ENCODE data around the gene GPR78.

GPR78 gene

DNA sequence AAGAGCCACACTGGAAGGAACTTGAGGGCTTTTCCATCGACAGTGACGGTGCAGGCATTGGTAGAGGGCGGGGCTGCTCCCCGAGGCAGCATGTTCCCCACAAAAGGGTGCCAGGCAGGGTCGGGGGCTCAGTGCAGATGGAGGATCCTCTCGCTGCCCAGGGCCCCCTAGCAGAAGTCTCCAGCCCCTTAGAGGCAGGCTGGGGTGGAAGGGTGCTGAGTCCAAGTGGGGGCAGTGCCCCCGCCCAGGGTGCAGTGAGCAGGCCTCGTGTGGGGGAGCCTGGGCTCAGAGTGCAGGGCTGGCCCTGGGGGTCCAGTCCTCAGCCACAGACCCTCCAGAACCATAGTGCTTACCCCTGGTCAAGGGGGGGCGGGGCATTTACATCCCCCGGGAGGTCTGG lies 21.4 kb downstream of the GPR78 start:
- no peak for DNase-seq

GRCh38 chr4:8602686-8603430 lies 22.7 kb downstream of the GPR78 start:
- no peak for DNase-seq

GRCh38 chr4:8603931-8604330 lies 23.7 kb downstream of the GPR78 start:
- no peak for DNase-seq

GRCh38 chr4:8605289-8605688 lies 25.1 kb downstream of the GPR78 start:
- DNase-seq, result no peak

DNA sequence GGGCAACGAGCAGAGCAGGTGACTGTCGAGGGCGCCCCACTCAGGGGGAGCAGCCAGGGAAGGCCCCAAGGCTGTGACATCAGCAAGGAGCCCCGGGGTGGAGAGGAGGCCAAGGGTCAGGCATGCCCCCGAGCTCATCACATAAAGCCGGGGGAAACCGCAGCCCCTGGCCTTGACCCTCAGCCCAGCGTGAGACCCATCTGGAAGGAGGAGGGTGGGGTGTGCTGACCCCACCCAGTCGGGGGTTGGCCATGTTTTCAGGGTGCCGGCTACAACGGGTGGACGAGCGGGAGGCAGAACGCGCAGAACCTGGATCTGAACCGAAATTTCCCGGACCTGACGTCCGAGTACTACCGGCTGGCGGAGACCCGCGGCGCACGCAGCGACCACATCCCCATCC lies 26.3 kb downstream of the GPR78 start:
- no peak for DNase-seq

DNA sequence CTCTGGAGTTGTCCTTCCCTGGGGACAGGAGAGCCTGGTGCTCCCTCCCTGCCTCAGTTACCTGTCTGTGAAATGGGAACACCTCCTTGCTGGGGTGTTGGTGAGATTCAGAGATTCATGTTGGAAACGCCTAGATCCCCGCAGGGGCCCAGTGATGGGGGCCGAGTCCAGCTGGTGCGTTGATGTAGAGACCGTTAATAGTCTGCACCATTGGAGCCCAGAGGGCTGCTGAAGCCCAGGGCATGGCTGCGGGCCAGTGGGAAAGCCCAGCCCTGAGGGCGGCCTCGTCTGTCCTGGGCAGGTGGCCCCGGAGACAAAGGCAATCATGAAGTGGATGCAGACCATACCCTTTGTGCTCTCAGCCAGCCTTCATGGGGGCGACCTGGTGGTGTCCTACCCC lies 26.8 kb downstream of the GPR78 start:
- DNase-seq, result no peak

GRCh38 chr4:8607603-8608481 lies 27.6 kb downstream of the GPR78 start:
- DNase-seq, result peak; percentile 26

DNA sequence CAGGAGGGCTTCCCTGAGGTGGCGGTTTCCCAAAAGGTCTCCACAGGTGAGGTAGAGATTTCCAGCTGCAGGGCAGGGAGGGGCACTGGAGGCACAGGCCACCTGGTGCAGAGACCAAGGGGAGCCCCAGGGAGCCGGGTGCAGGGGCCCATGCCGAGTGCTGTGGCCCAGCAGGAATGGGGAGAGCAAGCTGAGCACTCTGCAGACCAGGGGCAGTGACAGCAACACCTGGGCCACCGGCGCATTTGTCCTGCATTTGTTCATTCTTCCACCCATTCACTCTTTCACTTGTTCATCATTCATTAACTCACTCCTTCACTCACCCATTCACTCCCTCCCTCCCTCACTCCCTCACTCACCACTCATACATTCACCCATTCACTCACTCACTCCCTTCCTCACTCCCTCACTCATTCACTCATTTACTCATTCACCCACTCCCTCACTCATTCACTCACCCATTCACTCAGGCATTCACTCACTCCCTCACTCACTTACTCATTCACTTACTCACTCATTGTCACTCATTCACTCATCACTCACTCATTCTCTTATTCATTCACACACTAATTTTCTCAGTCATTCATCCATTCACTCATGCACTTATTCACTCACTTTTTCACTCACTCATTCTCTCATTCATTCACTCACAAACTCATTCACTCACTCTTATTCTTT lies 28.7 kb downstream of the GPR78 start:
- DNase-seq, result no peak

DNA sequence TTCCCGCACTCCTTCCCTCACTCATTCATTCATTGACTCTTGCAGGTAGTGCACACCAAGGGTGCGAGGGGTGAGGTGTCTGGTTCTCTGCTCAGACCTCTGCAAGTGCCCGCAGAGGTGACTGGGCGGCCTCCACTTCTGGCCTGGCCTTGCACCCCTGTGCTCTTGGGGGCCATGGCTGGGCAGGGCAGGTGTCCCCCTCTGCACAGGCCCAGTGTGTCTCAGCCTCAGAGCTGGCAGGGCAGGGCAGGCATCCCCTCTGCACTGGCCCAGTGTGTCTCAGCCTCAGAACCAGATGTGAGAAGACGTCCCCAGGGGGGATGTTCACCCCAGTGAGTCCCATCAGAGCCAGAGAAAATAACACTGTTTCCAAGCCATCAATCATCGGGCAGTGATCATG lies 29.2 kb downstream of the GPR78 start:
- no peak for DNase-seq

DNA sequence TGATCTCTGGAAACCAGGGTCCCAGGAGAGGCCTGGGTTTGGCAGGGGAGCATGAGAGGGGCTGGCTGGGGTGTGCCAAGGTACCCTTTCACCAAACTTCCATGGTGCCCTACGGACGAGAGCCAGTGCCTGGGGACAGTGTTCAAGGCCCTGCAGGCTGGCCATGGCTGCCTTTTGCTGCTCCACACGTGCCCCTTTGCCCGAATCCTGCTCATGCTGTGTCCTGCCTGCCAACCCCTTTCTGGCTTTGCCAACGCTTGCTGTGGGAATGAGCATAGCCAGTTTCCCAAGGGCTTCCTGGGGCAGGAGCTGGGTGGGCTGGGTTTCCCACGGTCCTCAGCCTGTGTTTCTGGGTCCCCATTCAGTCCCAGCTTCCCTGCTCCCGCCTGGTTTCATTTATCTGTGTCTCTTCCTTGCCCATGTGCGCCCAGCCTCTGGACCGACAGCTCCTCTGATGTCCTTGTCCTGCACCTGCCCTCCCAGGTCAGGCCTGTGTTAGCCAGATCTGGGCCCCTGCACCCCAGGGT lies 29.7 kb downstream of the GPR78 start:
- no peak for DNase-seq

GRCh38 chr4:8610858-8611616 lies 30.8 kb downstream of the GPR78 start:
- no peak for DNase-seq

DNA sequence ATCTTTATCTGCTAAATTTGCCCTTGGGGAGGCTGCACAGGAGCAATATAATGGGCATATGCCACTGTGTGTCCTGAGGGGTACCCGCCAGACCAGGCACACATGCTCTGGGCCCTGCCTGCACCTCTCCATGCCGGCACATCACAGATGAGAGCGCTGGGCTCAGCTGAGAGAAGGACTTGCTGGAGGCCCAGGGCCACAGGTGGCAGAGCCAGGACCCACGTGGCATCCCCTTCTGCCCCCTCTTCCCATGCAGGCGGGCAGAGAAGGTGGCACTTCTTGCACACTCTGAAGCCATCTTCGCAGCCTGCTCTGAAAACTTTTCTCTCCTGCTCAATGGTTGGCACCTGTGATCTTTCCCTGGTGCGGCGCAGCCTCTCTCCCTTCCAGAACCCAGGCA lies 32.5 kb downstream of the GPR78 start:
- DNase-seq, result no peak

- no peak for DNase-seq
Observed at GRCh38 chr4:8613421-8614364, 33.5 kb downstream of the GPR78 start.

- DNase-seq, result no peak
Observed at GRCh38 chr4:8614365-8615193, 34.4 kb downstream of the GPR78 start.

GRCh38 chr4:8615366-8615765 lies 35.2 kb downstream of the GPR78 start:
- no peak for DNase-seq

DNA sequence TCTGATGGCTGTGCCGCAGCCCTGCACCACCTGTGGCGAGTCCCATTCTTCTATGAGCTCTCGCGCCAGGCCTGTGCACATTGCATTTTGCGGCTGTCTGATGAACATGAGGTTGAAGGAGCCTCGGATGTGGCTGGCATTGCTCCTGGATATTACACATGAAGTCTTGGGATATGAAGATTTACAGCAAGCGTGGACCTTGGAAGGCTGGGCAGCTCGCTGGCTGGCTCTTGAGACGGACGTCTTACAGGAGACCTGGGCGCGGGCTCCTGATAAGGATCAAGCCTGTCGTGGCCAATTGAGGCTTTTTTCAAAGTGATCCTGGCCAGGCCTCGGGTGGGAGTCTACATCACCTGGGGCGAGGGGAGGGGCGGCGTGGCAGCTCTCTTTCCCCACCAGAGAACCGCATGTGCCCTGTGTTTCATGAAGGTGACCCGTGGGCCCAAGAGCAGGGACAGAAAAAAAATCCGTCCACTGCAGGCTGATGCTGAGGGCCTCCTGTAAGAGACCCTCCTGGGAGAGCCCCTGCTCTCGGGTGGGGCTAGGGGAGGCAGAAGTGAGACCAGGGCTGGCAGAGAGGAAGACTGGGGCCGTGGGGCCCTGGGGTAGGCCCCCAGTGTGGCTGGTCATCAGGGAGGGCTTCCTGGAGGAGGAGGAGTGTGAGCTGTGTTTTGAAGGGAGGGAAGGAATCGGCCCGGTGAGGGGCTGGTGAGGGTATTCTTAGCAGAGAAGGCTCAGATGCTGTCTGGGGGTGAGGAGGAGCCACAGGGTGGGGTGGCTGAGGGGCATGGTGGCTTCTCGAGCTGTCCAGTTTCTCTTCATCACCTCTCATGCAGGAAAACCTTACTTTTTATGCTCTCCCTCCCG lies 36.0 kb downstream of the GPR78 start:
- DNase-seq, result no peak

- no peak for DNase-seq
Observed at GRCh38 chr4:8616831-8617230, 36.6 kb downstream of the GPR78 start.

DNA sequence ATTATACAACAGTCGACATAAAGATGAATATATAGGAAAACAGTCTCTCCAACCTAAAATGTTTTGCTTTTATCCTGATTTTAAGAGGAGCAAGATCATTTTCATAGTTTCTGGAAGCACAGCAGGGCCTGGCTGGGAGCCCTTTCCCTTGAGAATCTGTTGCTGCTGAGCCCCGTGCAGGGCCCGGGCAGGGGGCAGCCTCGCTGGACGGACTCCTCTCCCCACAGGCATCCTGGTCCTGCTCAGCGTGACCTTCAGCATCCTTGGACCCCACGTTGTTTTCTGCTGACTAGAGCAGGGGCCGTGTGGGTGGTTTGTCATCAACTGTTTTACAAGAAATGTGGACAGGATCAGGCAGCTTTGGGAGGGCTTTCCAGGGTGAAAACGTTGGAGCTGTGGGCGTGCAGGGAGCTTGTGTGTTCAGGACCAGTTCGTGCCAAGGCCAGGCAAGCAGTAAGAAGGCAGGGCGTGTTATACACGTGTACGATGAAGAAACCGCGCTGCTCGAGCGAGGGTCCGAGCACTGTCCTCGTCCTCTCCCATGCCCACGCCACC lies 37.4 kb downstream of the GPR78 start:
- DNase-seq, result no peak

- no peak for DNase-seq
Observed at GRCh38 chr4:8618421-8618820, 38.2 kb downstream of the GPR78 start.

Measured in COR-L47 (cell line).